ENCODE results near the gene SNAPIN. TPM values are rescaled to one million over a fixed set of nuclear protein-coding genes. Genes with fewer than 3 reads are reported as not detected.

Gene SNAPIN
- total RNA-seq, 1 experiment from 2014 or later = 59.3 TPM

- no peaks in the 10 kb centered on the region for H3K36me3 ChIP-seq
- DNase-seq (ENCODE audit: low read depth in 1 of 2, low spot score in 2 of 2) = no peak
- no peak overlapping the region for H3K27ac ChIP-seq
- peaks cover 33% of the 10 kb centered on the region for H3K27me3 ChIP-seq (replicated peaks)
- H3K4me1 ChIP-seq (replicated peaks) = peaks cover 9% of the 10 kb centered on the region
- no peak overlapping the region for H3K4me3 ChIP-seq
- H3K9me3 ChIP-seq (replicated peaks) = peaks cover 4% of the 10 kb centered on the region; the same call in 1 of the 2 replicates
Observed at GRCh38 chr1:153683854-153684253, 25.4 kb downstream of the SNAPIN start.

- no peak overlapping the region for H3K27ac ChIP-seq
- H3K27me3 ChIP-seq (replicated peaks) = peaks cover 22% of the 10 kb centered on the region
- no peak overlapping the region for H3K4me3 ChIP-seq
- no peaks in the 10 kb centered on the region for H3K36me3 ChIP-seq
- no peak for DNase-seq (ENCODE audit: low read depth in 1 of 2, low spot score in 2 of 2)
- no peaks in the 10 kb centered on the region for H3K4me1 ChIP-seq (replicated peaks)
- no peaks in the 10 kb centered on the region for H3K9me3 ChIP-seq (replicated peaks)
Observed at GRCh38 chr1:153684892-153685291, 26.4 kb downstream of the SNAPIN start.

GRCh38 chr1:153685544-153686340, 27.2 kb downstream of the SNAPIN start:
- Histone ChIP-seq H3K9me3 (replicated peaks) (no peaks in the 10 kb centered on the region), H3K4me3 (no peak overlapping the region), H3K27ac (no peak overlapping the region)

GRCh38 chr1:153687346-153688125, 29.0 kb downstream of the SNAPIN start:
- H3K4me1 ChIP-seq (replicated peaks) = no peaks in the 10 kb centered on the region
- H3K36me3 ChIP-seq = no peaks in the 10 kb centered on the region
- H3K4me3 ChIP-seq = no peak overlapping the region
- H3K27ac ChIP-seq = no peak overlapping the region
- H3K27me3 ChIP-seq (replicated peaks) = 0 out of 2 replicates have a peak, but pooled peaks cover 9% of the 10 kb centered on the region
- no peaks in the 10 kb centered on the region for H3K9me3 ChIP-seq (replicated peaks)
- DNase-seq (ENCODE audit: low read depth in 1 of 2, low spot score in 2 of 2) = no peak

More at GRCh38 chr1:153685544-153686340, 27.2 kb downstream of the SNAPIN start:
- DNase-seq (ENCODE audit: low read depth in 1 of 2, low spot score in 2 of 2) = no peak
- Histone ChIP-seq H3K27me3 (replicated peaks) (peaks cover 16% of the 10 kb centered on the region), H3K4me1 (replicated peaks) (no peaks in the 10 kb centered on the region), H3K36me3 (no peaks in the 10 kb centered on the region)

GRCh38 chr1:153688276-153688675, 29.8 kb downstream of the SNAPIN start:
- 0 out of 2 replicates have a peak, but pooled peaks cover 9% of the 10 kb centered on the region for H3K27me3 ChIP-seq (replicated peaks)
- no peak for DNase-seq (ENCODE audit: low read depth in 1 of 2, low spot score in 2 of 2)
- H3K9me3 ChIP-seq (replicated peaks) = no peaks in the 10 kb centered on the region
- no peak overlapping the region for H3K4me3 ChIP-seq
- no peak overlapping the region for H3K27ac ChIP-seq
- H3K4me1 ChIP-seq (replicated peaks) = no peaks in the 10 kb centered on the region
- no peaks in the 10 kb centered on the region for H3K36me3 ChIP-seq

GRCh38 chr1:153688736-153689328, 30.3 kb downstream of the SNAPIN start:
- 0 out of 2 replicates have a peak, but pooled peaks cover 9% of the 10 kb centered on the region for H3K27me3 ChIP-seq (replicated peaks)
- DNase-seq (ENCODE audit: low read depth in 1 of 2, low spot score in 2 of 2) = no peak
- no peak overlapping the region for H3K4me3 ChIP-seq
- no peak overlapping the region for H3K27ac ChIP-seq
- H3K9me3 ChIP-seq (replicated peaks) = no peaks in the 10 kb centered on the region
- H3K36me3 ChIP-seq = no peaks in the 10 kb centered on the region
- no peaks in the 10 kb centered on the region for H3K4me1 ChIP-seq (replicated peaks)

GRCh38 chr1:153693466-153693865, 35.0 kb downstream of the SNAPIN start:
- H3K4me3 ChIP-seq = no peak overlapping the region
- H3K4me1 ChIP-seq (replicated peaks) = no peaks in the 10 kb centered on the region
- no peaks in the 10 kb centered on the region for H3K9me3 ChIP-seq (replicated peaks)
- DNase-seq (ENCODE audit: low read depth in 1 of 2, low spot score in 2 of 2) = no peak
- H3K27me3 ChIP-seq (replicated peaks) = 0 out of 2 replicates have a peak, but pooled peaks cover 5% of the 10 kb centered on the region
- H3K27ac ChIP-seq = no peak overlapping the region
- H3K36me3 ChIP-seq = no peaks in the 10 kb centered on the region

- Histone ChIP-seq H3K36me3 (no peaks in the 10 kb centered on the region), H3K4me1 (replicated peaks) (no peaks in the 10 kb centered on the region), H3K9me3 (replicated peaks) (no peaks in the 10 kb centered on the region), H3K27ac (no peak overlapping the region), H3K4me3 (no peak overlapping the region), H3K27me3 (replicated peaks) (no peaks in the 10 kb centered on the region)
- DNase-seq (ENCODE audit: low read depth in 1 of 2, low spot score in 2 of 2) = no peak
Observed at GRCh38 chr1:153696741-153697140, 38.2 kb downstream of the SNAPIN start.

- no peaks in the 10 kb centered on the region for H3K9me3 ChIP-seq (replicated peaks)
- H3K4me3 ChIP-seq = no peak overlapping the region
- H3K27ac ChIP-seq = no peak overlapping the region
- no peaks in the 10 kb centered on the region for H3K4me1 ChIP-seq (replicated peaks)
- DNase-seq (ENCODE audit: low read depth in 1 of 2, low spot score in 2 of 2) = no peak
- no peaks in the 10 kb centered on the region for H3K27me3 ChIP-seq (replicated peaks)
- no peaks in the 10 kb centered on the region for H3K36me3 ChIP-seq
Observed at GRCh38 chr1:153697191-153698019, 38.9 kb downstream of the SNAPIN start.

- Histone ChIP-seq H3K4me3 (no peak overlapping the region), H3K36me3 (no peaks in the 10 kb centered on the region), H3K27me3 (replicated peaks) (no peaks in the 10 kb centered on the region), H3K27ac (no peak overlapping the region), H3K4me1 (replicated peaks) (no peaks in the 10 kb centered on the region), H3K9me3 (replicated peaks) (no peaks in the 10 kb centered on the region)
- no peak for DNase-seq (ENCODE audit: low read depth in 1 of 2, low spot score in 2 of 2)
Observed at GRCh38 chr1:153698020-153698922, 39.8 kb downstream of the SNAPIN start.

- DNase-seq (ENCODE audit: low read depth in 1 of 2, low spot score in 2 of 2) = no peak
- Histone ChIP-seq H3K27ac (no peak overlapping the region), H3K27me3 (replicated peaks) (no peaks in the 10 kb centered on the region), H3K4me1 (replicated peaks) (no peaks in the 10 kb centered on the region), H3K9me3 (replicated peaks) (no peaks in the 10 kb centered on the region), H3K4me3 (no peak overlapping the region), H3K36me3 (no peaks in the 10 kb centered on the region)
Observed at GRCh38 chr1:153698923-153699714, 40.6 kb downstream of the SNAPIN start.

GRCh38 chr1:153699768-153700167, 41.3 kb downstream of the SNAPIN start:
- Histone ChIP-seq H3K27ac (no peak overlapping the region), H3K27me3 (replicated peaks) (no peaks in the 10 kb centered on the region), H3K9me3 (replicated peaks) (no peaks in the 10 kb centered on the region), H3K4me1 (replicated peaks) (no peaks in the 10 kb centered on the region), H3K36me3 (no peaks in the 10 kb centered on the region), H3K4me3 (no peak overlapping the region)
- DNase-seq (ENCODE audit: low read depth in 1 of 2, low spot score in 2 of 2) = no peak
